ENCODE results near the gene DCTN5.
A peak's percentile ranks its signal among the peaks of the same experiment; 100 is the strongest.

DCTN5 gene

DNA sequence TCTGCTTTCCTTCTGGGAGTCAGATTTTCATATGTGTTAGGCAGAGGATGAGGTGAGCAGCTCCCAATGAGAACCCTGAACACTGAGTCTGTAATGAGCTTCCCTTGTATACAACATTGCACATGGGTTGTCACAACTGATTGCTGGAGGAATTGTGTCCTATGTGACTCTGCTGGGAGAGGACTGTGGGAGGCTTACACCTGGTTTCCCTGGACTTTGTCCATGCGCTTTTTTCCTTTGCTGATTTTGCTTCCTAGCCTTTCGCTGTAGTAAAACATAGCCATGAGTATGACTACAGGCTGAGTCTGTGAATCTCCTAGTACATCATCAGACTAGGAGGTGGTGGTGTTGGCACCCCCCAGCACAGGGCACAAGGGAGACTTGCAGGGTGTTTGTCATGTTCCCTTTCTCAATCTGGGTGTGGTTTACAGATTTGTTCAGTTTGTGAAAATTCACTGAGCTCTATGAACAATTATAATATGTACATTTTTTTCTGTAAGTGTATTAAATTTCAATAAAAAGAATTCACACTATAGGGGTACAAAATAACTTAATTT is 35.7 kb downstream of the DCTN5 start:
- no peak for DNase-seq
- TF ChIP-seq POLR2A (IDR thresholded peaks at IDR 0.05; ENCODE audit: low read length) (no peak), GATA1 (IDR thresholded peaks at IDR 0.05; ENCODE audit: low read depth, low read length) (no peak)

DNA sequence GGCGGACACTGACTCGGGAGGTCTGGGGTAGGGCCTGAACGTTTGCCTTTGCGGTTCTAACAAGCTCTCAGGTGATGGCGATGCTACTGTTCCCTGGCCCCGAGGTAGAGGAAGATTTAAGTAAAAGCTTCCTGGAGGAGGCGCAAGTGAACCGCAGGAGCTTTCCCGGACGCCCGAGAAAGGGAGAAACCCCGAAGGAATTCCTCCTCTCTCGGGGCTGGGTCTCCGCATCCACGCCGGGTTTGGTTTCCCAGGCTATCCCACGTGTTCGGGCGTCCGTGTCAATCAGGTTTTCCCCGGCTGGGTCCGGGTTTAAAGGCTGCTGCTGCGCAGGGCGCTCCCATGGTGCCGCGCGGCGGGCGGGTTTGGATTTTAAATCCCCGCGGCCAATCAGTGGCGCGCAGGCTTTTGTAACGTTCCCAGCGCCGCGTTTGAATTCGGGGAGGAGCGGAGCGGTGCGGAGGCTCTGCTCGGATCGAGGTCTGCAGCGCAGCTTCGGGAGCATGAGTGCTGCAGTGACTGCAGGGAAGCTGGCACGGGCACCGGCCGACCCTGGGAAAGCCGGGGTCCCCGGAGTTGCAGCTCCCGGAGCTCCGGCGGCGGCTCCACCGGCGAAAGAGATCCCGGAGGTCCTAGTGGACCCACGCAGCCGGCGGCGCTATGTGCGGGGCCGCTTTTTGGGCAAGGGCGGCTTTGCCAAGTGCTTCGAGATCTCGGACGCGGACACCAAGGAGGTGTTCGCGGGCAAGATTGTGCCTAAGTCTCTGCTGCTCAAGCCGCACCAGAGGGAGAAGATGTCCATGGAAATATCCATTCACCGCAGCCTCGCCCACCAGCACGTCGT is 37.4 kb downstream of the DCTN5 start, which contains the start of gene PLK1:
Gene PLK1, plus strand, starts transcription at position 460 of the 844 bp plus-strand sequence. Its CDS starts 44 bp downstream, at position 504.
- DNase-seq, result peak; percentile 88 to 91
- TF ChIP-seq POLR2A (IDR thresholded peaks at IDR 0.05; ENCODE audit: low read length) (peak; percentile 69), GATA1 (IDR thresholded peaks at IDR 0.05; ENCODE audit: low read depth, low read length) (no peak)

DNA sequence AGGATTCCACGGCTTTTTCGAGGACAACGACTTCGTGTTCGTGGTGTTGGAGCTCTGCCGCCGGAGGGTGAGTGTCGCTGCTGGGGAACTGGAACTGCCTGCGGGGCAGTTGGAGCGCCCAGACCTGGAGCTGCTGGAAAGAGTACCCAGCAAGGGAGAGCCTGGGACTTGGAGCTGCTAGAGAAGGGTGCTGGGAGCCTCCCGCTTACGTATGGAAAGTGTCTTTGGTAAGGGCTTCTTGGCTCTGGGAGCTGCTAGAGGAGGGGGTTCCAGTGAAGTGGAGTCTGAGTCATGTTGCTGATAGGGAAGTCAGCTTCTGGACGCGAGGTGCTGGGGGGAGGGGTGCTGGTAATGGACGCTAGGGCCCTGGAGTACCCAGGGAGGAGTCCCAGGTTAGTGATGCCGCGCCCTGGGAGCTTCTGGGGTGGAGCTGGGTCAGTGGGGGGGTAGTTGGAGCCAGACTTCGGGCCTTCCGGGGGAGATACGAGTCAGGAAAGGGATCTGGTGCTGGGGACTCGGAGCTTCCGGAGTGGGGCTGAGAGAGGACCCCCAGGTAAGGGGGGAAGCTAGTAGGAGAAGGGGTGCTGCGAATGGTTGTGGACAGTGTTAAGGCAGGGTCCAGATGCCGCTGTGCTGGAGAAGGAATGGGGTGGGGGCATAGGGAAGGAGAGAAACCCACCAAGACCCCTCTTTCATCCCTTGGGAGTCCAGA is 38.2 kb downstream of the DCTN5 start:
- peak; percentile 77 to 78 for DNase-seq
- no peak for TF ChIP-seq POLR2A (IDR thresholded peaks at IDR 0.05; ENCODE audit: low read length)
- TF ChIP-seq GATA1 (IDR thresholded peaks at IDR 0.05; ENCODE audit: low read depth, low read length), result no peak

DNA sequence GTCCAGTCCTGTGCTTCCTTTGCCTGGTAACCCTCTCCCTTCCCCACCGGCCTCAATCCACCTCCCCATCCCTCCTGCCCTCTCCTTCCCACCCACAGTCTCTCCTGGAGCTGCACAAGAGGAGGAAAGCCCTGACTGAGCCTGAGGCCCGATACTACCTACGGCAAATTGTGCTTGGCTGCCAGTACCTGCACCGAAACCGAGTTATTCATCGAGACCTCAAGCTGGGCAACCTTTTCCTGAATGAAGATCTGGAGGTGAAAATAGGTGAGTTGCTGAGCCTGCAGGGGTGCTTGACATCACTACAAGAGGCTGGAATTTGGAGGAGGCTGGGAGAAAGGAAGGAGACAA is 38.7 kb downstream of the DCTN5 start:
- TF ChIP-seq GATA1 (IDR thresholded peaks at IDR 0.05; ENCODE audit: low read depth, low read length) (no peak), POLR2A (IDR thresholded peaks at IDR 0.05; ENCODE audit: low read length) (no peak)
- no peak for DNase-seq

DNA sequence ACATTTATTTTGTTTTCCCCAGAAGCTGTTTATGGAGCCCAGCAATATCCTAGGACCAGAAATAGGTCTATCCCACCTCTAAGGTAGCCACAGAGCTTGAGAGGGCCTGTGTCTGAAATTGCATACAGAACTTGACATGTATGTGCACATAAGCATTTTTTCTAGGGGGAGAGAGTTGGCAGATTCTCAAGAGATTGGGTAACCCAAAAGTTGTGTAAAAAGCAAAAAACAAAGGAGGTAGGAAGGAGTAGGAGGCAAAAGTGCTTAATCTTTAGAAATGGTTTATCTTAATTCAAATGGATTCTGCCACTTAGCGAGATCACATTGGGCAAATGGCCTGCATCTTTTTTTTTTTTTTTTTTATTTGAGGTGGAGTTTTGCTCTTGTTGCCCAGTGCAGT is 40.9 kb downstream of the DCTN5 start:
- no peak for TF ChIP-seq GATA1 (IDR thresholded peaks at IDR 0.05; ENCODE audit: low read depth, low read length)
- no peak for TF ChIP-seq POLR2A (IDR thresholded peaks at IDR 0.05; ENCODE audit: low read length)
- no peak for DNase-seq

DNA sequence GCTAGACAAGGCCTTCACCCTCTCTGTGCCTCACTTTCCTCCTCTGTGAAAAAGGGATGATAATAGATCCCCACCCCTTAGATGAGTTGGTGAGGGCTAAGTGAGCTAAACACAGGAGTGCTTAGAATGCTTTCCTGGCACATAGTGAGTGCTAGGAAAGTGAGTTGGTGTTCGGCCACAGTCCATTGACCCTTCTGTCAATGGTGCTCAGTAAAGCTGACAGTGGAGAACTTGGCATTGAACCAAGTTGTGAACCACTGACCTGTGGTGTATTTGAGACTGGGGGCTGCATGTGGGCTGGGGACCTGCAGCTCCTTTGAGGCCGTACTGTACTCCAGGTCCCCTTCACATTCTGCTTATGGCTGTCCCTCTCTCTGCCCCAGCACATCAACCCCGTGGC is 42.2 kb downstream of the DCTN5 start:
- no peak for DNase-seq
- no peak for TF ChIP-seq GATA1 (IDR thresholded peaks at IDR 0.05; ENCODE audit: low read depth, low read length)
- no peak for TF ChIP-seq POLR2A (IDR thresholded peaks at IDR 0.05; ENCODE audit: low read length)

DNA sequence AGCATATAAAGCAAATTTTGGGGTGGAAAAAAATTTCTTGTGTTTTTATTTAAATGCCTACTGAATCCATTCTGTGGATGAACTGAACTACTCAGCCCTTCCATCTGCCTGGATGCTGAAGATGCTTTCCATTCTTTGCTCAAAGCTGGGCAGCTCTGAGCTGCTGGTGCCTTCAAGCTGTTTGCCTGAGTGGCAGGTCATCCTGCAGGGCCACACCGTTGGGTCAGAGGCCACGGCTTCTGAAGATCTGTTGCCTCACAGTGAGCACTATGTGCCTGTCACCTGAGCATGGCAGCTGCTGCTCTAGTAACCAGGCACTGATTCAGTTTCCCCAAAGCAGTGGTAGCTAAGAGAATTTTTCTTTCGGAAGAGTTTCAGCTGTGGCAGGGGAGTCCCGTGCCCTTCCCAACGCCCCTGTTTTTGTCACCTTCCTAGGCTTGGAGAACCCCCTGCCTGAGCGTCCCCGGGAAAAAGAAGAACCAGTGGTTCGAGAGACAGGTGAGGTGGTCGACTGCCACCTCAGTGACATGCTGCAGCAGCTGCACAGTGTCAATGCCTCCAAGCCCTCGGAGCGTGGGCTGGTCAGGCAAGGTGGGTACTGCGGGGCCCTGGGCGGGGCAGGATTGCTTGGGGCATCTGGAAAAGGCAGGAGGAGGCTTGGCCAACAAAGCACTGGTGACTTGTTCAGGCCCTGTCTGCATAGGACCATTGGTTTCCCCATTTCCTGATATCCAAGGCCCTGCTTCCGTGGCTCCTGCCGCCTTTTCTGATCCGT is 46.0 kb downstream of the DCTN5 start:
- no peak for DNase-seq
- TF ChIP-seq POLR2A (IDR thresholded peaks at IDR 0.05; ENCODE audit: low read length), result no peak

DNA sequence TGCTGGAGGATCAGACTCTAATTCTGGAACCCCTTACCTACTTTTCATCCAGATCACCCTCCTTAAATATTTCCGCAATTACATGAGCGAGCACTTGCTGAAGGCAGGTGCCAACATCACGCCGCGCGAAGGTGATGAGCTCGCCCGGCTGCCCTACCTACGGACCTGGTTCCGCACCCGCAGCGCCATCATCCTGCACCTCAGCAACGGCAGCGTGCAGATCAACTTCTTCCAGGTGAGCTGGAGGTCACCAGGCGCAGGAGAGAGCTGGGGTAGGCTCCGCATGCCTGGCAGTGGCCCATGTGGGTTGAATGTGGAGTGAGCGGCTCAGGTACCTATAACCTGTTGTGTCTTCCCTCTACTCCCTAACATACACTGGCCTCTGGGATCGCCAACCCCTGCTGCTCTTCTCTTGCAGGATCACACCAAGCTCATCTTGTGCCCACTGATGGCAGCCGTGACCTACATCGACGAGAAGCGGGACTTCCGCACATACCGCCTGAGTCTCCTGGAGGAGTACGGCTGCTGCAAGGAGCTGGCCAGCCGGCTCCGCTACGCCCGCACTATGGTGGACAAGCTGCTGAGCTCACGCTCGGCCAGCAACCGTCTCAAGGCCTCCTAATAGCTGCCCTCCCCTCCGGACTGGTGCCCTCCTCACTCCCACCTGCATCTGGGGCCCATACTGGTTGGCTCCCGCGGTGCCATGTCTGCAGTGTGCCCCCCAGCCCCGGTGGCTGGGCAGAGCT is 48.3 kb downstream of the DCTN5 start:
- DNase-seq, result no peak
- TF ChIP-seq POLR2A (IDR thresholded peaks at IDR 0.05; ENCODE audit: low read length), result no peak
- TF ChIP-seq GATA1 (IDR thresholded peaks at IDR 0.05; ENCODE audit: low read depth, low read length), result no peak

DNA sequence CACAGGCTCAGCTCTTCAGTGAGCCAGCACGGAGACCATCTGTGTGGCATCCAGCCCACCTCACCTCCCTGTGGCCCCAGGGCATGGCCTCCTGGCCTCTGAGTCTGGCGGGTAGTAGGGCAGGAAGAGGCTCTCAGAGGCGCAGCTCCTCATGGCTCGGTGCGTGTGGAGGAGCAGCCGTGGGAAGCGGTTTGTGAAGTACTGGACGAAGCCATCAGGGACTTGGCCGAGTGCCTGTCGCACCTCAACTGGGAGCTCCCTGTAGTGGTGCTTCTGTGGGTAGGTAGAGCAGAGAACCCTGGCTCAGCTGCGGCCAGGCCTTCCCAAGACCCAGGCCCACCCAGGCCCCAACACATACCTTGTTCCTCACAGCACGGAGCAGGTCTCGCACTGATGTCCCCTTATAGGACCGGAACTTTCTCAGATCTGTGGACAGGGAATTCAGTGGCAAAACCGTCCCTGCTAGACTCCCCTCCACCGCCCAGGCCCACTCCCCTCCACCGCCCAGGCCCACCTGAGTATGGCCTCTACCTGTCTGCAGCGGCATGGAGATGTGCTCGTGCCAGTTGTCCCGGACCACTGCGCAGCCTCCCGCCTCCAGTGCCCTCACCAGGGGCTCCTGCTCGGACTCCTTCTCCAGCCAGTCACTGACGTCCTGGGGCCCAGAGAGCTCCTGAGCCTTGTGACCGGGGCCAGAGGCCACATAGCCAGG is 49.7 kb downstream of the DCTN5 start:
- no peak for DNase-seq
- TF ChIP-seq POLR2A (IDR thresholded peaks at IDR 0.05; ENCODE audit: low read length) (peak; percentile 12), GATA1 (IDR thresholded peaks at IDR 0.05; ENCODE audit: low read depth, low read length) (no peak)

DNA sequence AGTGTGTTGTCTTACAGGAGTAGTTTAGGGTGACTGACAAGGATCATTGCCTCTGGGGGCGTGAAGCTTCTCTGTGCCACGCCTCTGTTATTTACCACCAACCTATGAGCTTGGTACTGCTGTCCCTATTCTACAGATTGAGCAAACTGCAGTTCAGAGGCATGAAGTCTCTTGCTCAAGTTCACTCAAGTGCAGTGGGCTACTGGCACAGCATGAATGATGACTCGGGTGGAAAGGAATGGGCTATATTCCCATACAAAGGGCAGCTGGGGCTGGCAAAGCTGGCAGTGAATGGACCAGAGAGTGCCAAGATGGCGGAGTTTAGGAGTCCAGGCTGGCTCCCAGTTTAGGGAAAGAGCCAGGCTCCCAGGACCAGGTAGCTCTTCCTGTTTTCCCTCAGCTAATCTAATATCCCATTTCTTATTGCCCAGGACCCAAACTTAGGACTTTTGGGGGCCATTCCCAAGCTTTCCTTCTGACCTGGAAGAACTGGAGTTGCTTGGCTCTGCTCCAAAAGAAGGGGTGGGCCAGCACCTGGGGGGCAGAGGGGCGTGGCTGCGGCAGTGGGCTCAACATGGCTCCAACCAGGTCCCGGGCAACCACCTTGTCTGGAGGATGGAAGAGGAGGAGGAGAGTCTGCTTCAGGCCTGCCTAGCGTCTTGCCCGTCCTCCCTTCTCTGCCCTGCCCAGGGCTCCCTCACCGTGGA is 50.4 kb downstream of the DCTN5 start:
- TF ChIP-seq GATA1 (IDR thresholded peaks at IDR 0.05; ENCODE audit: low read depth, low read length) (no peak), POLR2A (IDR thresholded peaks at IDR 0.05; ENCODE audit: low read length) (no peak)
- no peak for DNase-seq

DNA sequence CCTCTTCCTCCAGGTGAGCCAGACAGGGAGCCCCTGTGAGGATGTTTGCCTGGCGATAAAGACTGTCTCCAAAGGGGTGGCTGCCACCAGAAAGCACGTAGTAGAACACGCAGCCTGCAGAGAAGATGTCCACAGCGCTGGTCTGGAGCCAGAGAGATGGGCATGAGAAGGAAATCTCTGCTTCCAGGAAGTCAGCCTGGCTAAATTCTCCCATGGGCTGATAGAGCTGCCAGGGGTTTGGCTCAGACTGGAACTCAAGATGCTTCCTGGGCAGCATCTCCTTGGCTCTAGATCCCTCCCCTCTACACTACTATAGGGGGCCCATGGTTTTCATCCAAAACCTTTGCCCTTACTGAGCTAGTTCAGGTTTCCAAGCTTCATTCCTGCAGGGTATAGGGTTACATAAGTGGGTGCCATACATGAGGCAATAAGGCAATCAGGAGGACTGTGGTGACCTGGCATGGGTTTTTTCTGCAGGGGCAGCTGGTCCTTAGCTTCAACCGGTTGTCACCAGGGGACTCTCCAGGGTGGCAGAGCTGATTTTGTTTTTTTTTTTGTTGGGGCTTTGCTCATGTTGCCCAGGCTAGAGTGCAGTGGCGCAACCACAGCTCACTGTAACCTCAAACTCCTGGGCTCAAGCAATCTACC is 51.0 kb downstream of the DCTN5 start:
- no peak for TF ChIP-seq GATA1 (IDR thresholded peaks at IDR 0.05; ENCODE audit: low read depth, low read length)
- no peak for TF ChIP-seq POLR2A (IDR thresholded peaks at IDR 0.05; ENCODE audit: low read length)
- DNase-seq, result no peak

DNA sequence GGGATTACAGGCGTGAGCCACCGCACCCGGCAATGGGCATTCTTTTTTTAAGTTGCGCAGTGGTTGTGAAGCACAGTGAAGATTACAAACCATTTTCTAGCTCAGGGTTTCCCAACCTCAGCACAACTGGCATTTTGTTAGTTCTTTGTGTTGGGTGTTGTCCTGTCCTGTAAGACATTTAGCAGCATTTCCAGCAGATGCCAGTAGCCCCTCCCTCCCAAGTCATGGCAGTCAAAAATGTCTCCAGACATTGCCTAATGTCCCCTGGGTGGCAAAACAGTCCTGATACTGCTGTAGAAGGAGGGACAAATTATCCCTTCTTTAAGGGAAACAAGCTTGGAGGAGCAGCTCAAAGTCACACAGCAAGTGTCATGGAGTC is 53.0 kb downstream of the DCTN5 start:
- DNase-seq, result no peak
- no peak for TF ChIP-seq GATA1 (IDR thresholded peaks at IDR 0.05; ENCODE audit: low read depth, low read length)
